ENCODE measurements around the gene PEPD. TPM values are rescaled to one million over a fixed set of nuclear protein-coding genes. Genes with fewer than 3 reads are reported as not detected.

Gene PEPD
- total RNA-seq, 1 donor: 87.9 TPM

GRCh38 chr19:33514885-33515551 is 6.6 kb downstream of the PEPD start:
- Histone ChIP-seq H3K27ac (ENCODE audit: low read depth, low read length) (no peak overlapping the region), H3K79me2 (ENCODE audit: insufficient read depth, low read length) (peaks cover 69% of the 10 kb centered on the region), H3K27me3 (ENCODE audit: insufficient read depth, low read length) (no peaks in the 10 kb centered on the region), H4K20me1 (ENCODE audit: insufficient read depth, low read length) (peaks cover 29% of the 10 kb centered on the region), H3K36me3 (ENCODE audit: insufficient read depth, low read length) (no peaks in the 10 kb centered on the region), H2AFZ (ENCODE audit: low read length) (no peak overlapping the region), H3K4me3 (ENCODE audit: insufficient read depth, low read length) (no peak overlapping the region), H3K4me1 (ENCODE audit: insufficient read depth, low read length) (no peaks in the 10 kb centered on the region), H3K9me3 (ENCODE audit: low read depth, low read length) (no peaks in the 10 kb centered on the region), H3K4me2 (ENCODE audit: insufficient read depth, low read length) (no peak overlapping the region)
- no peak for TF ChIP-seq CTCF (IDR thresholded peaks at IDR 0.05; ENCODE audit: extremely low read depth, low read depth, low read length)
- DNase-seq (ENCODE audit: insufficient read length, low spot score, missing footprints): peak; percentile 90

- H3K36me3 ChIP-seq (ENCODE audit: insufficient read depth, low read length): no peaks in the 10 kb centered on the region
- no peaks in the 10 kb centered on the region for H3K4me1 ChIP-seq (ENCODE audit: insufficient read depth, low read length)
- H3K9me3 ChIP-seq (ENCODE audit: low read depth, low read length): no peaks in the 10 kb centered on the region
- H4K20me1 ChIP-seq (ENCODE audit: insufficient read depth, low read length): peaks cover 30% of the 10 kb centered on the region
- no peak overlapping the region for H3K4me2 ChIP-seq (ENCODE audit: insufficient read depth, low read length)
- H3K79me2 ChIP-seq (ENCODE audit: insufficient read depth, low read length): peaks cover 56% of the 10 kb centered on the region
- TF ChIP-seq CTCF (IDR thresholded peaks at IDR 0.05; ENCODE audit: extremely low read depth, low read depth, low read length): no peak
- peak; percentile 49 for DNase-seq (ENCODE audit: insufficient read length, low spot score, missing footprints)
- H2AFZ ChIP-seq (ENCODE audit: low read length): no peak overlapping the region
- no peak overlapping the region for H3K27ac ChIP-seq (ENCODE audit: low read depth, low read length)
- no peak overlapping the region for H3K4me3 ChIP-seq (ENCODE audit: insufficient read depth, low read length)
- H3K27me3 ChIP-seq (ENCODE audit: insufficient read depth, low read length): no peaks in the 10 kb centered on the region
Measured at GRCh38 chr19:33513424-33513823, 8.2 kb downstream of the PEPD start.

GRCh38 chr19:33512580-33513137 is 8.9 kb downstream of the PEPD start:
- peak; percentile 83 for DNase-seq (ENCODE audit: insufficient read length, low spot score, missing footprints)

More at GRCh38 chr19:33512580-33513137, 8.9 kb downstream of the PEPD start:
- Histone ChIP-seq H3K4me2 (ENCODE audit: insufficient read depth, low read length) (no peak overlapping the region), H4K20me1 (ENCODE audit: insufficient read depth, low read length) (peaks cover 26% of the 10 kb centered on the region), H3K4me3 (ENCODE audit: insufficient read depth, low read length) (no peak overlapping the region), H3K27me3 (ENCODE audit: insufficient read depth, low read length) (no peaks in the 10 kb centered on the region), H3K4me1 (ENCODE audit: insufficient read depth, low read length) (no peaks in the 10 kb centered on the region), H3K9me3 (ENCODE audit: low read depth, low read length) (no peaks in the 10 kb centered on the region), H3K36me3 (ENCODE audit: insufficient read depth, low read length) (no peaks in the 10 kb centered on the region), H3K27ac (ENCODE audit: low read depth, low read length) (no peak overlapping the region), H2AFZ (ENCODE audit: low read length) (no peak overlapping the region), H3K79me2 (ENCODE audit: insufficient read depth, low read length) (peaks cover 51% of the 10 kb centered on the region)
- TF ChIP-seq CTCF (IDR thresholded peaks at IDR 0.05; ENCODE audit: extremely low read depth, low read depth, low read length): no peak

All from osteoblast (primary cell).